HepG2 (cell line): ENCODE measurements around the gene CXXC5. TPM values are rescaled to one million over a fixed set of nuclear protein-coding genes. Genes with fewer than 3 reads are reported as not detected.

Source experiments
- AGO2 ChIP-seq: fragments of 200-400 bp; formaldehyde crosslinking; optimal IDR thresholded peaks from 2 replicates; pipeline ENCODE3; 2017; ENCODE audit warnings: mild to moderate bottlenecking, low read depth, low read length, moderate library complexity
- ATF7-NPFF ChIP-seq: sonication (generic); formaldehyde crosslinking; IDR thresholded peaks from 2 replicates; pipeline ENCODE4 v1.8.1; 2023; ENCODE audit warnings: mild to moderate bottlenecking, low read depth, missing genetic modification reagents, moderate library complexity
- BRD4 ChIP-seq: sonication (generic); formaldehyde crosslinking; IDR thresholded peaks from 2 replicates; pipeline ENCODE4 v1.4.0; 2020; ENCODE audit warnings: missing genetic modification reagents
- CBX1 ChIP-seq: IDR thresholded peaks from one replicate; pipeline ENCODE4 v1.6.1; 2016; ENCODE audit warnings: antibody characterized with exemption, low read depth
- FOXC1 ChIP-seq: sonication (generic); formaldehyde crosslinking; IDR thresholded peaks from 2 replicates; pipeline ENCODE4 v1.8.0; 2022; ENCODE audit warnings: mild to moderate bottlenecking, missing genetic modification reagents, borderline replicate concordance
- GZF1 ChIP-seq: sonication (generic); formaldehyde crosslinking; IDR thresholded peaks from 2 replicates; pipeline ENCODE4 v1.5.1; 2020; ENCODE audit warnings: mild to moderate bottlenecking, missing genetic modification reagents
- ISX ChIP-seq: sonication (generic); formaldehyde crosslinking; conservative IDR thresholded peaks from 2 replicates; pipeline ENCODE4 v1.5.0; 2020; ENCODE audit warnings: missing genetic modification reagents
- JUND ChIP-seq: sonication (generic); formaldehyde crosslinking; IDR thresholded peaks from 2 replicates; pipeline ENCODE4 v1.8.0; 2022; ENCODE audit warnings: mild to moderate bottlenecking, missing genetic modification reagents
- NFRKB ChIP-seq: fragments of 450-650 bp; IDR thresholded peaks from 2 replicates; pipeline ENCODE4 v1.6.1; 2017
- SMAD3 ChIP-seq: sonication (generic); formaldehyde crosslinking; IDR thresholded peaks from 2 replicates; pipeline ENCODE4 v1.4.0; 2020; ENCODE audit warnings: missing genetic modification reagents
- TCF7 ChIP-seq: sonication (generic); IDR thresholded peaks from 2 replicates; pipeline ENCODE4 v1.6.1; 2016; ENCODE audit warnings: antibody characterized with exemption, low read depth
- TCF7L2 ChIP-seq: IDR thresholded peaks from 2 replicates; pipeline ENCODE4 v1.6.1; 2011; ENCODE audit warnings: mild to moderate bottlenecking, low read depth, low read length, moderate library complexity
- ZNF547 ChIP-seq: sonication (generic); formaldehyde crosslinking; IDR thresholded peaks from 2 replicates; pipeline ENCODE4 v1.5.1; 2020; ENCODE audit warnings: mild to moderate bottlenecking, missing genetic modification reagents
- ZNF577 ChIP-seq: sonication (generic); formaldehyde crosslinking; IDR thresholded peaks from 2 replicates; pipeline ENCODE4 v1.4.0; 2020; ENCODE audit warnings: mild to moderate bottlenecking, low read depth, missing genetic modification reagents, borderline replicate concordance
- ZNF660 ChIP-seq: sonication (generic); formaldehyde crosslinking; IDR thresholded peaks from 2 replicates; pipeline ENCODE4 v1.5.1; 2020; ENCODE audit warnings: mild to moderate bottlenecking, low read depth, missing genetic modification reagents, borderline replicate concordance
- ZNF776 ChIP-seq: sonication (generic); formaldehyde crosslinking; IDR thresholded peaks from 2 replicates; pipeline ENCODE4 v1.4.0; 2020; ENCODE audit warnings: mild to moderate bottlenecking, missing genetic modification reagents
- ZNF777 ChIP-seq: sonication (generic); formaldehyde crosslinking; IDR thresholded peaks from 2 replicates; pipeline ENCODE4 v1.4.0; 2020; ENCODE audit warnings: missing genetic modification reagents
- ZSCAN20 ChIP-seq: sonication (generic); formaldehyde crosslinking; IDR thresholded peaks from 2 replicates; pipeline ENCODE4 v1.4.0; 2020; ENCODE audit warnings: missing genetic modification reagents, mild to moderate bottlenecking, borderline replicate concordance
- polyA plus RNA-seq, 8 experiments: library from polyadenylated mRNA; depleted of rRNA in 3 of 8; stranded (reverse) in 7 of 8; unstranded in 1 of 8; fragments of >200 nt; fragmentation: Illumina TruSeq in 4 of 8; extraction: Trizol in 4 of 8; gene quantifications; 2 replicates each; pipeline versions ENCODE4 v1.2.1 to v1.2.3, GENCODE V29; 2011 to 2016; ENCODE audit warnings: low read depth in 4 of 8, missing spikeins in 1 of 8, mixed read lengths in 1 of 8; ENCODE audit not compliant: insufficient read depth in 1 of 8
- total RNA-seq, 5 experiments: library from RNA; depleted of rRNA; stranded (reverse); fragments of >200 nt; fragmentation: Illumina TruSeq; extraction: Trizol; gene quantifications; 2 replicates each; pipeline ENCODE4 v1.2.3, GENCODE V29; 2016; ENCODE audit warnings: low read depth in 1 of 5
- TF ChIP-seq, protein P1 (sequence below): sonication (generic); formaldehyde crosslinking; conservative IDR thresholded peaks from 2 replicates; pipeline ENCODE4 v1.4.0; 2020; ENCODE audit warnings: missing genetic modification reagents
- TF ChIP-seq, protein P2 (sequence below): sonication (generic); formaldehyde crosslinking; IDR thresholded peaks from 2 replicates; pipeline ENCODE4 v1.4.0; 2020; ENCODE audit warnings: missing genetic modification reagents
- TF ChIP-seq, protein P3 (sequence below): IDR thresholded peaks from 2 replicates; pipeline ENCODE4 v1.6.1; 2018; ENCODE audit warnings: missing genetic modification reagents
- TF ChIP-seq, protein P4 (sequence below): sonication (generic); formaldehyde crosslinking; IDR thresholded peaks from 2 replicates; pipeline ENCODE4 v1.5.1; 2020; ENCODE audit warnings: mild to moderate bottlenecking, missing genetic modification reagents, borderline replicate concordance

The CXXC5 gene
- total and polyA plus RNA-seq, 2 of the 13 experiments (the other 11 are each of a cell fraction or from before 2014, with no cell fraction given), result 32.3 to 33.0 TPM

DNA sequence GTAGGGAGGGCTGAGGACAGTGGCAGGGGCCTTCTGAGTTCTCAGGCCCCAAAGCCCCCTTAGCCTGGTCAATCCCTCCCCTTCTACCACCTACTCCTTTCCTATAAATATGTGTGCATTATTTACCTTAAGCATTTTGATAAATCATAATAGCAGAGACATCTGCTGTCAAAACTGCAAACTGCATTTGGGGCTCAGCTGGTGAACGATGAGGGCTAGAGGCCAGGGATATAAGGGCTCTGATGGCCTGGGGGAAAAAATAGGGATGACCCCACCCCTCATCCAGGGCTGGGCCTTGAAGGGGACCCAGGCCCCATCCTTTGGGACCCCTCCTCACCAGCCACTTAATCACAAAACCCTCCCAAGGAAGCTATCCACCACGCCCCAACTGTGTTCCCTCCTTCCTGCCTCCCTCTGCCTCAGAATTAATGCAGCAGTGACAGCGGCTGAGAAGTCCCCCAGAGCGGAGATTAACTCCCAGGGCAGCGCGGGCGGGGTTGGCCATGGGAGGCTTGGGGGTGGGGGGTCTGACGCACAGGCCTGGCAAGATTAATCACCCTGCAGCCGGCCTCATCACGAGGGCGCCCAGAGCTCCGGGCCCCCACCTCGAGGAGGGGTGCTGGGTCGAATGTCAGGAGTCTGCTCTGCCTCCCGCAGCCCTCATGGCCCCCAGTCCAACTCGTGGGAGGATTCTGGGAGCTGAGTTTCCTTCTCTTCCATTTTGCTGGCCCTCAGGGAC lies 42.1 kb downstream of the CXXC5 start (continued):
- TF ChIP-seq, protein P1, sequence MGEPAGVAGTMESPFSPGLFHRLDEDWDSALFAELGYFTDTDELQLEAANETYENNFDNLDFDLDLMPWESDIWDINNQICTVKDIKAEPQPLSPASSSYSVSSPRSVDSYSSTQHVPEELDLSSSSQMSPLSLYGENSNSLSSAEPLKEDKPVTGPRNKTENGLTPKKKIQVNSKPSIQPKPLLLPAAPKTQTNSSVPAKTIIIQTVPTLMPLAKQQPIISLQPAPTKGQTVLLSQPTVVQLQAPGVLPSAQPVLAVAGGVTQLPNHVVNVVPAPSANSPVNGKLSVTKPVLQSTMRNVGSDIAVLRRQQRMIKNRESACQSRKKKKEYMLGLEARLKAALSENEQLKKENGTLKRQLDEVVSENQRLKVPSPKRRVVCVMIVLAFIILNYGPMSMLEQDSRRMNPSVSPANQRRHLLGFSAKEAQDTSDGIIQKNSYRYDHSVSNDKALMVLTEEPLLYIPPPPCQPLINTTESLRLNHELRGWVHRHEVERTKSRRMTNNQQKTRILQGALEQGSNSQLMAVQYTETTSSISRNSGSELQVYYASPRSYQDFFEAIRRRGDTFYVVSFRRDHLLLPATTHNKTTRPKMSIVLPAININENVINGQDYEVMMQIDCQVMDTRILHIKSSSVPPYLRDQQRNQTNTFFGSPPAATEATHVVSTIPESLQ (CRISPR knock-in tag), result no peak
- TF ChIP-seq TCF7L2 (no peak), ATF7-NPFF (CRISPR knock-in tag) (no peak), ZNF547 (CRISPR knock-in tag) (no peak), CBX1 (no peak), ISX (CRISPR knock-in tag) (no peak), NFRKB (no peak), TCF7 (no peak), SMAD3 (CRISPR knock-in tag) (no peak), ZNF777 (CRISPR knock-in tag) (no peak), ZNF660 (CRISPR knock-in tag) (no peak), ZNF577 (CRISPR knock-in tag) (no peak), JUND (no peak), BRD4 (0 out of 2 replicates have a peak, but pooled peaks have one; percentile 36), FOXC1 (CRISPR knock-in tag) (no peak), GZF1 (no peak), AGO2 (peak; percentile 9), ZSCAN20 (CRISPR knock-in tag) (no peak), ZNF776 (CRISPR knock-in tag) (no peak)
- TF ChIP-seq, protein P2, sequence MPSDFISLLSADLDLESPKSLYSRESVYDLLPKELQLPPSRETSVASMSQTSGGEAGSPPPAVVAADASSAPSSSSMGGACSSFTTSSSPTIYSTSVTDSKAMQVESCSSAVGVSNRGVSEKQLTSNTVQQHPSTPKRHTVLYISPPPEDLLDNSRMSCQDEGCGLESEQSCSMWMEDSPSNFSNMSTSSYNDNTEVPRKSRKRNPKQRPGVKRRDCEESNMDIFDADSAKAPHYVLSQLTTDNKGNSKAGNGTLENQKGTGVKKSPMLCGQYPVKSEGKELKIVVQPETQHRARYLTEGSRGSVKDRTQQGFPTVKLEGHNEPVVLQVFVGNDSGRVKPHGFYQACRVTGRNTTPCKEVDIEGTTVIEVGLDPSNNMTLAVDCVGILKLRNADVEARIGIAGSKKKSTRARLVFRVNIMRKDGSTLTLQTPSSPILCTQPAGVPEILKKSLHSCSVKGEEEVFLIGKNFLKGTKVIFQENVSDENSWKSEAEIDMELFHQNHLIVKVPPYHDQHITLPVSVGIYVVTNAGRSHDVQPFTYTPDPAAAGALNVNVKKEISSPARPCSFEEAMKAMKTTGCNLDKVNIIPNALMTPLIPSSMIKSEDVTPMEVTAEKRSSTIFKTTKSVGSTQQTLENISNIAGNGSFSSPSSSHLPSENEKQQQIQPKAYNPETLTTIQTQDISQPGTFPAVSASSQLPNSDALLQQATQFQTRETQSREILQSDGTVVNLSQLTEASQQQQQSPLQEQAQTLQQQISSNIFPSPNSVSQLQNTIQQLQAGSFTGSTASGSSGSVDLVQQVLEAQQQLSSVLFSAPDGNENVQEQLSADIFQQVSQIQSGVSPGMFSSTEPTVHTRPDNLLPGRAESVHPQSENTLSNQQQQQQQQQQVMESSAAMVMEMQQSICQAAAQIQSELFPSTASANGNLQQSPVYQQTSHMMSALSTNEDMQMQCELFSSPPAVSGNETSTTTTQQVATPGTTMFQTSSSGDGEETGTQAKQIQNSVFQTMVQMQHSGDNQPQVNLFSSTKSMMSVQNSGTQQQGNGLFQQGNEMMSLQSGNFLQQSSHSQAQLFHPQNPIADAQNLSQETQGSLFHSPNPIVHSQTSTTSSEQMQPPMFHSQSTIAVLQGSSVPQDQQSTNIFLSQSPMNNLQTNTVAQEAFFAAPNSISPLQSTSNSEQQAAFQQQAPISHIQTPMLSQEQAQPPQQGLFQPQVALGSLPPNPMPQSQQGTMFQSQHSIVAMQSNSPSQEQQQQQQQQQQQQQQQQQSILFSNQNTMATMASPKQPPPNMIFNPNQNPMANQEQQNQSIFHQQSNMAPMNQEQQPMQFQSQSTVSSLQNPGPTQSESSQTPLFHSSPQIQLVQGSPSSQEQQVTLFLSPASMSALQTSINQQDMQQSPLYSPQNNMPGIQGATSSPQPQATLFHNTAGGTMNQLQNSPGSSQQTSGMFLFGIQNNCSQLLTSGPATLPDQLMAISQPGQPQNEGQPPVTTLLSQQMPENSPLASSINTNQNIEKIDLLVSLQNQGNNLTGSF (CRISPR knock-in tag), result no peak
- TF ChIP-seq, protein P3, sequence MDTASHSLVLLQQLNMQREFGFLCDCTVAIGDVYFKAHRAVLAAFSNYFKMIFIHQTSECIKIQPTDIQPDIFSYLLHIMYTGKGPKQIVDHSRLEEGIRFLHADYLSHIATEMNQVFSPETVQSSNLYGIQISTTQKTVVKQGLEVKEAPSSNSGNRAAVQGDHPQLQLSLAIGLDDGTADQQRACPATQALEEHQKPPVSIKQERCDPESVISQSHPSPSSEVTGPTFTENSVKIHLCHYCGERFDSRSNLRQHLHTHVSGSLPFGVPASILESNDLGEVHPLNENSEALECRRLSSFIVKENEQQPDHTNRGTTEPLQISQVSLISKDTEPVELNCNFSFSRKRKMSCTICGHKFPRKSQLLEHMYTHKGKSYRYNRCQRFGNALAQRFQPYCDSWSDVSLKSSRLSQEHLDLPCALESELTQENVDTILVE (CRISPR knock-in tag), result no peak
- TF ChIP-seq, protein P4, sequence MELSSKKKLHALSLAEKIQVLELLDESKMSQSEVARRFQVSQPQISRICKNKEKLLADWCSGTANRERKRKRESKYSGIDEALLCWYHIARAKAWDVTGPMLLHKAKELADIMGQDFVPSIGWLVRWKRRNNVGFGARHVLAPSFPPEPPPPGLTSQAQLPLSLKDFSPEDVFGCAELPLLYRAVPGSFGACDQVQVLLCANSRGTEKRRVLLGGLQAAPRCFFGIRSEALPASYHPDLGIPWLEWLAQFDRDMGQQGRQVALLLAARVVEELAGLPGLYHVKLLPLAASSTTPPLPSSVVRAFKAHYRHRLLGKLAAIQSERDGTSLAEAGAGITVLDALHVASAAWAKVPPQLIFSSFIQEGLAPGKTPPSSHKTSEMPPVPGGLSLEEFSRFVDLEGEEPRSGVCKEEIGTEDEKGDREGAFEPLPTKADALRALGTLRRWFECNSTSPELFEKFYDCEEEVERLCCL (CRISPR knock-in tag), result no peak
